K562 (cell line): ENCODE measurements around the gene MTRF1L. TPM values are rescaled to one million over a fixed set of nuclear protein-coding genes. Genes with fewer than 3 reads are reported as not detected.

ENCODE experiments used
- CBX3 ChIP-seq, 2 experiments: IDR thresholded peaks; 1 replicate in 1 of 2; 2 replicates in 1 of 2; pipeline ENCODE4 v1.6.1; 2012; ENCODE audit warnings: inconsistent platforms in 2 of 2, low read length in 2 of 2, borderline replicate concordance in 1 of 2, control low read depth in 1 of 2
- E2F1 ChIP-seq: sonication (generic); formaldehyde crosslinking; IDR thresholded peaks from 2 replicates; pipeline ENCODE4 v1.8.1; 2023; ENCODE audit warnings: mild to moderate bottlenecking, missing genetic modification reagents, moderate library complexity
- E2F6 ChIP-seq, 2 experiments: IDR thresholded peaks; 2 replicates each; pipeline ENCODE4 v1.6.1; 2011; ENCODE audit warnings: borderline replicate concordance in 1 of 2, control low read depth in 1 of 2, low read depth in 1 of 2, low read length in 1 of 2, mild to moderate bottlenecking in 1 of 2, mixed read lengths in 1 of 2, moderate library complexity in 1 of 2; ENCODE audit not compliant: insufficient read depth in 1 of 2, insufficient read length in 1 of 2, poor library complexity in 1 of 2, severe bottlenecking in 1 of 2; ENCODE audit errors: extremely low read depth in 1 of 2
- ELF2 ChIP-seq: fragments of 250-450 bp; sonication (Bioruptor Pico); IDR thresholded peaks from 2 replicates; pipeline ENCODE4 v1.5.0; 2021; ENCODE audit warnings: mild to moderate bottlenecking
- MGA ChIP-seq: fragments of 450-650 bp; IDR thresholded peaks from 2 replicates; pipeline ENCODE4 v1.6.1; 2016; ENCODE audit warnings: mild to moderate bottlenecking, moderate library complexity
- RAD21 ChIP-seq, 2 experiments: fragments of 250-450 bp in 1 of 2; fragments of 450-650 bp in 1 of 2; sonication (Bioruptor Pico) in 1 of 2; formaldehyde crosslinking in 1 of 2; IDR thresholded peaks in 1 of 2; conservative IDR thresholded peaks in 1 of 2; 2 replicates each; pipeline versions ENCODE4 v1.4.0 to v1.8.0; 2020 to 2022; ENCODE audit warnings: mild to moderate bottlenecking in 2 of 2, moderate library complexity in 1 of 2
- SAFB ChIP-seq: fragments of 200-400 bp; formaldehyde crosslinking; IDR thresholded peaks from 2 replicates; pipeline ENCODE4 v1.6.1; 2017; ENCODE audit warnings: low read depth, low read length, borderline replicate concordance
- TOE1 ChIP-seq, 2 experiments: fragments of 450-650 bp in 1 of 2; sonication (generic) in 1 of 2; formaldehyde crosslinking in 1 of 2; IDR thresholded peaks; 2 replicates each; pipeline versions ENCODE4 v1.7.1 to v1.8.0; 2016 to 2022; ENCODE audit warnings: borderline replicate concordance in 2 of 2, mild to moderate bottlenecking in 2 of 2, antibody characterized with exemption in 1 of 2, inconsistent platforms in 1 of 2, low read depth in 1 of 2, missing genetic modification reagents in 1 of 2, moderate library complexity in 1 of 2
- ZBTB1 ChIP-seq: sonication (generic); formaldehyde crosslinking; IDR thresholded peaks from 2 replicates; pipeline ENCODE4 v1.8.1; 2023; ENCODE audit warnings: missing genetic modification reagents, low read depth, mild to moderate bottlenecking, borderline replicate concordance
- ZNF224 ChIP-seq: sonication (generic); formaldehyde crosslinking; IDR thresholded peaks from 2 replicates; pipeline ENCODE4 v1.8.0; 2022; ENCODE audit warnings: mild to moderate bottlenecking, missing genetic modification reagents
- polyA plus RNA-seq, 8 experiments: library from polyadenylated mRNA; depleted of rRNA in 4 of 8; stranded (reverse) in 5 of 8; unstranded in 3 of 8; fragments of >200 nt; fragmentation: Nextera tagmentation in 2 of 8; fragmentation: Illumina TruSeq in 1 of 8; extraction: Ambion mirVana in 2 of 8; extraction: Trizol in 1 of 8; gene quantifications; 2 replicates each; pipeline versions ENCODE4 v1.2.1 to v1.2.3, GENCODE V29; 2011 to 2014; ENCODE audit warnings: inconsistent platforms in 1 of 8, missing spikeins in 1 of 8
- total RNA-seq, 7 experiments: library from RNA; depleted of rRNA in 6 of 7; stranded (reverse); fragments of >200 nt in 6 of 7; fragmentation: Illumina TruSeq in 2 of 7; extraction: Trizol in 2 of 7; gene quantifications; 2 replicates each; pipeline versions ENCODE4 v1.2.1 to v1.2.3, GENCODE V29; 2011 to 2021; ENCODE audit warnings: low replicate concordance in 1 of 7

The MTRF1L gene
- total and polyA plus RNA-seq, 9 of the 15 experiments (the other 6 are each of a cell fraction or from before 2014, with no cell fraction given), result 10.7 to 34.0 (median 30.2) TPM

- TF ChIP-seq RAD21 (CRISPR knock-in tag; conservative IDR thresholded peaks at IDR 0.05 in 1 of 2, IDR thresholded peaks at IDR 0.05 in 1 of 2) (no peak), ZNF224 (CRISPR knock-in tag) (no peak), ELF2 (CRISPR knock-in tag) (peak; percentile 61; the same call in 1 of the 2 replicates), E2F6 (IDR thresholded peaks at IDR 0.05; ENCODE audit: borderline replicate concordance in 1 of 2, extremely low read depth in 1 of 2, insufficient read depth in 1 of 2, insufficient read length in 1 of 2, low read depth in 1 of 2, low read length in 1 of 2, poor library complexity in 1 of 2, severe bottlenecking in 1 of 2) (peak; percentile 64 to 89), ZBTB1 (CRISPR knock-in tag) (no peak), MGA (peak; percentile 39), CBX3 (IDR thresholded peaks at IDR 0.05; ENCODE audit: borderline replicate concordance in 1 of 2, low read length in 2 of 2) (no peak), E2F1 (CRISPR knock-in tag) (no peak), TOE1 (IDR thresholded peaks at IDR 0.05; ENCODE audit: borderline replicate concordance) (no peak), TOE1 (CRISPR knock-in tag; IDR thresholded peaks at IDR 0.05; ENCODE audit: borderline replicate concordance, low read depth) (0 out of 2 replicates have a peak, but pooled peaks have one; percentile 57), SAFB (peak; percentile 68)
Observed at GRCh38 chr6:152981989-152982903, 20.3 kb downstream of the MTRF1L start (continued).
